Skeletal muscle cell (primary cell): ENCODE results near the gene ITIH6.
A peak's percentile ranks its signal among the peaks of the same experiment; 100 is the strongest.
"Not testable (repeated sequence)": the region's sequence is repeated elsewhere in the genome, so short reads cannot be mapped to it uniquely, and the experiment has no call there.

Experiments
- DNase-seq: peaks from one replicate; pipeline ENCODE4 v3.0.0-alpha.2; 2010; ENCODE audit warnings: low read depth
- H3K4me3 ChIP-seq: 2 replicates; pipeline ENCODE4 v1.5.1; 2011; ENCODE audit warnings: low read depth, mild to moderate bottlenecking, control low read depth, low read length, moderate library complexity

The ITIH6 gene

DNA sequence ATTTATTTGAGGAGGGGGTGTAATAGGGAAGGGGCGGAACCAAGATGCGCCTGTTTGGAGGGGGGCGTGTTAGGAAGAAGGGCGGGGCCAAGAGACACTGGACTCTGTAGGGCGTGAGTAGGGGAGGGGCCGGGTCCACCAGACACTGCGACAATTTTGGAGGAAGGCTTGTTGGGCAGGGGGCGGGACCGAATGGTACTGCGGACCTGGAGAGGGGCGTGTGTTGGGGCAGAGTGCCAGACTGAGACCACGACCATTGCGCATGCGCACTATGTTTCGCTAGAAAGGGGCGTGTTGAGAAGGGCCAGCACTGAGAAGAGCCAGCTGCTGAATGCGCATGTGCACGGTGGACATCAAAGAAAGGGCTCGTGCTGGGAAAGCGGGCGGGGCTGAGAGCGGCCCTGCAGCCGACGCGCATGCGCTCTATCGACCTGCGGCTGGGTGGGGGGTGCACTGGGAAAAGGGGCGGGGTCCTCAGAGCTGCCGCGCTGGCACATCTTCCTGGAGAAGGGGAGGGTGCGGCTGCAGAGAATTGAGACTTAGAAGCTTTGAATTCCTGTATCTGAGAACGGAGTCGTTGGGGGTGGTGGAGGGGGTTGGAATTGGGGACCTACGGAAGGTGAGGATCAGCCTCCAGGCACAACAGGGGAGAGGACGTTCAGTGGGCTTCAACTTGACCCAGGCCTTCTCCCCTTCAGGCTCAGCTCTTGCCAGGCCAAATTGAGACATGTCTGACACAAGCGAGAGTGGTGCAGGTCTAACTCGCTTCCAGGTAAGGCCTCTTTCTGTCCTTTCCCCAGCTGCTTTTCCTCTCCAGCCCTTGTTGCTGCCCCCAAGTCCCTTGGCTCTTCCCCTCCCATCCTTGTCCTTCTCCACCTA, 10.8 kb upstream of the ITIH6 start:
- peak overlapping the region; percentile 74 for H3K4me3 ChIP-seq

DNA sequence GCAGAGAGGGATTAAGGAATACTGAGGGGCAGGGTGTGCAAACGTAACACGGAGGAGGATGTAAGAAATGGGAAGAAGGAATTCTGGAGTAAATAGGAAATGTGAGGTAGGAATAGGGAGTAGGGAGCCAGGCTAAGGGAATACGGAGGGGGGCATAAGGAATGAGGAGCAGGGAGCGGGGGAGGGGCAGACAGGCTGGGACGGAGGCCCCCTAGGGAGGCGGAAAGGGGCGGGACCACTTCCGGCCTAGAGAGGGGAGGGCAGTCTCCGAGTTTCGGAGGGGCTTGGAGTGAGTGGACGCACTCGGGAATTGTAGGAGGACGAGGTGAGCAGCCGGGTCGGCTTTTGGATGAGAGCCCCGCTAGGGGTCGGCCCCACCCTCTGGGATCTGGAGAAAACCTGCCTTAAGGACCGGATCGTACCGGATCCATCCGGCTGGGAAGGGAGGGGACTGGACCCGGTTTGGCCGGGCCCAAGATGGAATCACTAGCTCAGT, 10.1 kb upstream of the ITIH6 start:
- no peak for DNase-seq
- H3K4me3 ChIP-seq = peak overlapping the region; percentile 74

More for the DNA sequence above, 10.8 kb upstream of the ITIH6 start:
- peak; percentile 90 for DNase-seq

DNA sequence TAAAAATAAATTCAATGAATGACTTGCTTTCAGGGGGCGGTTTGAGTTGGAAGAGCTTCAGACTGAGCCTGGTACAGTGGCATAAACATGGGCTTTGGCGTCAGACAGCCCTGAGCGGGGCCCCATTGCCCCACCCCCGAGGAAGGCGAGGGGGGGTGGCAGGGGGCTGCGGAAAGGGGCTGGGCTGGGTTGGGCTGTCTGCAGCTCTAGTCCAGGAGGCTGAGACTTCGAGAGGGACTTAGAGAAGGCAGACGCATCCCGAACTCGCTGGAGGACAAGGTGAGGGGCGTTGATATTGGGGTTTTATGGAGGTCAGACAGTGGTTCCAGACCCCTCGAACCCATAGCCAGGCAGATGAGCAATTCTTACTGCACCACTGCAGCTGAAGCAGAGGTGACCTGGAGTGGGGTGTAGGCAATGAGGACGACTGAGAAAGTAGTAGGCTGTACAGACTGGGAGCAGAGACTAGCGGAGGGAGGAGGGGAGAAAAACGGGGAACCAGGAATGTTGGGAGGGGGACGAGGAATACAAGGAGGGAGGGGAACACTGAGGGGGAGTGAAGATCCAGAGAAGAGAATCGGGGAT, 9.6 kb upstream of the ITIH6 start, which contains the start of gene MAGED2:
TSS of gene MAGED2 (plus strand) at position 222 of the 585 bp plus-strand sequence. CDS start 1,587 bp downstream, outside the sequence.
- peak within 1 kb of the TSS; percentile 74 for H3K4me3 ChIP-seq
- no peak for DNase-seq

DNA sequence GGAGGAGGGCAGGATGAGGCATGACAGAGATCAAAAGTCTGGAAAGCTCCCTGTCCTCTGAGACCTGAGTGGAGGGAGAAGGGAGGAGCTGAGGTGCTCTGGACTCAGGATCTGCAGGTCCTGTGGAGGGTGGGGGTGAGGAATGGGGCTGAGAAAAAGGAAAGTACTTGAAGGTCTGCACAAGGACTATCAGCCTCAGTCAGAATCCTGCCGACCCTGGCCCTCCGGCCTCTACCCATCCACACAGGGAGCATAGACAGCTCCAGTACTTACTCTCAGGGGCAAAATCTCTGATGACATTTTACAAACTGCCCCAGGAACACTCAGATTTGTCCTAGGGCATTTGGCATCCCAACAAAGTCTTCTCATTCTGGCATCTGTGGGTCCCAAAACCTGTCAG, 991 bp upstream of the ITIH6 start:
- no peak overlapping the region for H3K4me3 ChIP-seq
- DNase-seq = no peak

DNA sequence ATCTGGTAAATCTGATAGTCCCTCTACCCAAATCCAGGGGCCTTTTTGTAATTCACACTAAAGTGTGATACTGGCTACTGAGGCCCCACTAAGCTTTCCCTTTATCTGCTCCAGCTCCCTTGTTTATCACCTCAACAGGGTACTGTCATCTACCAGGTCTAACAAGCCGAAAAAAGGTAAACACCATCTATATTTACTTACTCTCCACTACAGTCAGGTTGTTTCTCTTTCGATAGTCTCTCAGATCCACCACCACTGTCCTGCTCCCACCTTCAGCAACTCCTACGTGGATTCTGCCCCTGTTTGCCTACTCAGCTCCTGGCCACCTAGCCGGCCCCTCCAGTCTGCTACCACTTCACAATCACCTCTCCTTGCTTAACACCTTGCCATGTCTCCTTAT, 3.3 kb downstream of the ITIH6 start:
- DNase-seq = no peak
- no peak overlapping the region for H3K4me3 ChIP-seq

DNA sequence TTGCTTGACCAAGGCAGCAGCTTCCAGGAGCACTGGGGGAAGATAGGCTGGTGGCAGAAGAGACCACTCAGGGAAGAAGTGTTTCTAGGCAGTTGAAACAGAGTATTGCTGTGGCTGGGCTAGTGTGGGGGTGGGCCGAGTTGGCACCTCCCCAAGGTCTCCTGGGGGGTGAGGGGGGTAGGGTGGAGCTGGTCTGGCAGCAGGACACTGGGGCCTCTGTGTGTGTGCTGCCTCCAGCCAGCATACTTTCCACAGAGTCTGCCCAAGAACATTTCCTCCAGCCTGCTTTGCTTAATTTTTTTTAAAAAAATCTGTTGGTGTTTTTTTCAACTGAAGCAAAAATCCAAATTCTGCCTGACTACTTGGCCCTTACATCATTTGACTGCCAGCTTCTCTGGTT, 4.0 kb downstream of the ITIH6 start:
- DNase-seq = no peak
- H3K4me3 ChIP-seq = no peak overlapping the region

DNA sequence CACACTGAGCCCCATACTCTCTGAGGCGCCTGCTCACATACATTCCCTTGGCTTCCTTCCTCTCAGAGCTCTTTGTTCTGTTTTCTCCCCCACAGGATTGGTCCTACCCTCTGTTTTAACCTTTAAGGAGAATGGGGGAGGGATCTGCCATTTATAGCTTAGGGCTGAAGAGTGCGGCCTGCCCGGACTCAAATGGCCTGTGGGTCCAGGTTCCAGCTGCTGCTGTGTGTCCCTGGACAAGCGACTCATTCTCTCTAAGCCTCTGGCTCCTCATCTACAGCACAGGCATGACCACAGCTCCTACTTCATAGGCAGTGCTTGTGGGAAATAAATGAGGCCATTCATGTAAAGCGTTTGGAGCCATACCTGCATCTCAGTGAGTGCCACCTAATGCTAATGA, 8.7 kb downstream of the ITIH6 start:
- not testable (repeated sequence) for DNase-seq, H3K4me3 ChIP-seq

DNA sequence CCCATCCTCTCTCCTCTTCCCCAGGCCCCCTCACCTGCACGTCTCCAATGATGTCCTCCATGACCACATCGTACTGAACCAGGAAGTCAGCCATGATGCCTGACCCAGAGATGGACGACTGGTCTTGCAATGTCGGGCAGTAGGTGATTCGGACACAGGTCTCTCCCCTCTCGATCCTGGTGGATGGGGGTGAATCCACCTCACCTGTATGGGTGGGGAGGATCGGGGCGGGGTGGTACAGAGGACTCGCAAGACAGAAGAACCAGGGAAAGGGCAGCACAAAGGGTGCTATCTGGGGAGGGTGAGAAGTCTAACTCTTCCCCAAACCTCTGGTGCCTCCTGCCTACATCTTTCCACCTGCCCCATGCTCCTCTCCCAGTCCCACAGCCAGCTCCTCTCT, 9.6 kb downstream of the ITIH6 start:
- no peak for DNase-seq
- H3K4me3 ChIP-seq = no peak overlapping the region

DNA sequence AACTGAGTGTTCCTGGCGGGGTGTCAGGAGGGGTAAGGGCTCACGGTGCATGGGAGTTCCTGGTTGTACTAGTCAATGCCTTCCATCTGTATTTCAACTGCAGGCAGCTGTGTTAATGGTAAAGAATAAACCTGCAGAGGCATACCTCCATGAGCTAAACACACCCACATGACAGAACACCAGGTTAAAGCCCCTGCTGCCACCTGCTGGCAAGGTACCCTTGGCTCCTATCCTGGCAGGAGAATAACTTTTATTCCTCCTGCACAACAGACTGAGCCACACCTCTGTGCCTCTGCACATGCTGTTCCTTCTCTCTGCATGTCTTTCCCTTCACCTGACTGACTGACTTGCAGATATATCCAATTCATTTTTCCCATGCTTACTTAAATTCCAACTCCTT, 11.1 kb downstream of the ITIH6 start:
- DNase-seq = no peak

DNA sequence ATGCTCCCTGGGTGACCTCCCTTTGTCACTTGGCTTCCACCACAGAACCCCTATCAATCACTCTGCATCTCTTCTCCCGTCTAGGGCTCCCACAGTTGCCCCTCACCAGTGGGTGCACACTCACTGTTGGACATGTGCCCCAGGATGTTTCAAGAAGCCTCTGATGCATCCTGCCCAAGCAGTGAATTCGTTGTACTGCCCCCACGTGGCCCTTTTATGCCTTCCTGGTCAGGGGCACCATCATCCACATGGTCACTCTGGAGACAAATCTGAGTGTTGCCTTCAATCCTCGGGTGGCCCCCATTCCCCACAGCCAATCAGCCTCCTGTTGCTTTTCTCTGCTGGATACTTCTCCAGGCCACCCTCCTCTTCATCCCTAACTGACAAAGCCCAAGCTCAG, 12.2 kb downstream of the ITIH6 start:
- no peak overlapping the region for H3K4me3 ChIP-seq
- no peak for DNase-seq

More for the DNA sequence above, 11.1 kb downstream of the ITIH6 start:
- H3K4me3 ChIP-seq = no peak overlapping the region

DNA sequence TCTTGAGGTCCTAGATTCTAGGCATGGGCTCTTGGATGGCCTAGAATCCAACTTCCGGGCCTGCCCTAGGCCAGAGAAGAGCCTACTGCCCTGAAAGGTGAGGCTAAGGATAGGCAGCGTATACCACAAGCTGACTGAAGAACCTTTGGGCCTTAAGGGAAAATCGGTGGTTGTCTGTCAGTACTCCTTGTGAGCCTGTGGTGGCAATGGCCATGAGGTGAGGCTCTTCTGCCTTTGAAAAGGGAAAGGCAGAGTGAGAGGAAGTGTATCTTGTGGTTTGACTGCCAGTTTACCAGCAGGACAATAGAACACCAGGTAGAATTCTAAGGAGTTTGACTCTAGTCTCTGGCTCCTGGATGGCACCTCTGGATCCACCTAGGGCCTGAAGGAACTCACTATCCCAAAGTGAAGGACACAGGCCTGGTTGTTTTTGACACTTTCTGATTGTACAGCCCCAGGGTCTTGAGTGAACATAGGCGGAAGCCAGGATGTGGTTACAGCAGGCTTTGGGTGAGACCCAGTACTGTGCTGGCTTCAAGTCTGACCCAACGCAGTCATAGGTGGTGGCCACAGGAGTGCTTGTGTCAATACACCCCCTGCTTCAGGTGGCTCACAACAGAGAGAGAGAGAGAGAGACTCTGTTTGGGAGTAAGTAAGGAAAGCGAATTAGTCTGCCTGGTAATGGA, 20.9 kb downstream of the ITIH6 start:
- no peak overlapping the region for H3K4me3 ChIP-seq
- DNase-seq = no peak

DNA sequence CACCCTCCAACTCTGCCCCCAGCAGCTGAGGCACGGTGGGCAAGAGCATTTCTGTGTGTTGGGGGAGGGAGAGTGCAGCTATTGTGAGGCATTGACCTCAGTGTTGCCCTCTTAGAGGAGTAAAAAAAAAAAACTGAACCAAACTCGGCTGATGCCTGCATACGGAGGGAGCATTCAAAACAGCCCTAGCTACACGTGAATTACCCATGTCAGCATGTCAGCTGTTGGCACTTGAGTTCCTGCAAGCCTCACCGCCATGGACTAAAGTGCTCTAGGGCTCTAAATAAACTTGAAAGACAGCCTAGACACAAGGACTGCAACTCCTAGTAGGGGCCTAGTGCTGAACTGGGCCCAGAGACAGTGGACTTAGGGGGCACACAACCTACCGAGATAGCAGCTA, 22.0 kb downstream of the ITIH6 start:
- H3K4me3 ChIP-seq = no peak overlapping the region
- DNase-seq = no peak

DNA sequence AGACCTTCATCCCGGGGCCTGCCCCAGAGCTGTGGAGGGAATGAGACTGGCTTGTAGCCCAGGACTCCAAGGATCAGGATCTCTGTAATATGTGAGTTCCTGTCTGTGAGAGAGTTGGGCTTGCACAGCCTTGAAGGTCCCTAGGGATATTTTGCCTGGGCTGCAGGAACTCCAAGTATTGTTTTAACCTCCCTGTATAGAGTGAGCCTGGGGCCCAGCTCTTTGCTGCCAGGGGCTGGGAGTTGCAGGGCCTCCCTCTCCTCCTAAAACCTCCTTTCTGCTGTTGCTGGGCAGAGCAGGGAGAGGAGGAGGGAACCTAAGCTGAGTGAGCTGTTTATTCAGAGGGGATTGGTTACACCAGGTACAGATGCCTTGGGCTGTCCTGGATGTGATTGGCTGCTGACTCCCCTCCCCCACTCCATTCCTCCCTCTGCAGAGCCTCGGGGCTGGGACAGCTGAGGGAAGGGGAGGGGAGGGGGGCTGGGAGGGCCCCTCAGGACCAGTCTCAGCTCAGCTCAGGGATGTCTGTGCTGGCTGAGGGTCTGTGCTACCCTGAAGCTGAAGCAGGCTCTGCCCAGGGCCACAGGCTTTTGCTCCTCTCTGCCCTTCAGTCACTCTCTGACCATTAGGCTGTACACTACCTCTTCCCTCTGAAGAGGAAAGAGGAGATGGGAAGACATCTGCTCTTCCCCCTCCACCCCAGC, 23.5 kb downstream of the ITIH6 start:
- not testable (repeated sequence) for H3K4me3 ChIP-seq
- DNase-seq = peak; percentile 84

DNA sequence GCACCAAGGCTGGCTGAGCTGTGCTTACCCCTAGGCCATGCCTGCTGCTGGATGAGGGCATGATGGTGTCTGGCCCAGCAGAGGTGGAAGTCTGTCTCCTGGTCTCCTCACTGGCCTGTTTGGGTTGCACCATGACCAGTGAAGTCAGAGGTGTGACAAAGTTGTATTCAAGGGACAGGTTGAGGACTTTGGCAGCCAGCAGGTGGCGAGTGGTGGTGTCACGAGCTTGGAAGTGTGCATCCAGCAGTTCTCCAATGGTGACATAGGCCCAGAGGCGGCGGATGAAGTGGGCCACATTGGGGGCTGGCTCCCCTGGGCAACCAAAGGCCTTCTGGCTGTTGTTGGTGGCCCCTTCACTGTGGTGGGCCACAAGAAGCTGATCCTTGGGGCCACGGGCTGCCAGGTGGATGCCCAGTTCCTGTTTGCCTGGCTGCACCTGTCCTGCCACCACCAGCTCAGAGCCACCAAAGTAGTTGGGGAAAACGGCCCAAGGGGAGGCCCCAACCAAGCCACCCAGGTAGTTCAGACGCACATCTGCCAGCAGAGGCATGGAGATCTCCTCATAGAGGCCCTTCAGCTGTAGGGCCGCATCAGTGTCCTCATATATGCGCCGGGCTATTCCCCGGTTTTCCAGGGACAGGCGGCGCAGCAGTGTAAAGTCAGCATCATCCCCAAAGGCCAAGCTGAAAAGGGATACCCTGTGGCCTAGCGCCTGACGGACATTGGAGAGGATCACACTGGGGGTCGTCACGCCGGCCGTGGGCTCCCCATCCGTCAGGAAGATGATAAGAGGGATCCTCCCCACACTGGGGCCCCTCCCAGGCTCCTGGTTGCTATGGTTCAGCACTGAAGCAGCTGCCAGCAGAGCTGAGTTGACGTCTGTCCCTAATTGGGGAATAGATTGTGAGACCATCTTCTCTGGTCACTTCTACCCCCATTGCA, 39.7 kb downstream of the ITIH6 start:
- no peak overlapping the region for H3K4me3 ChIP-seq
- DNase-seq = no peak

DNA sequence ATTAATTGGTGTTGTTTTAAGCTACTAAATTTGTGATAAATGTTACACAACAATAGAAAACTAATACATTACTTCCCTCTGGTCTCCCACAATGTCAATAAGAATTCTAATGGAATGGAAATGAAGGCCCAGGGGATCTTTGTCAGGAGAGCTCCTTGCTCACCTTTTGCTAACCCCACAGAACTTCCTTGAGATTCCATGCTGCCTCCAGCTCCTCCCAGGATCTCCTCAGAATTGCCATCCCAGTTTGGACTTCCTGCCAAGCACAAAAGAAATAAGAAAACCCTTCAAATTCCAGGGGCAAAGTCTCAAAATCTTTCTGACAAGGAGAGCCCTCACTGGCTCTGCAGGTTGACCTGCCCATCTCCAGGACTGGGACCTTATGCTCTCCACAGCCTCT, 43.2 kb downstream of the ITIH6 start:
- DNase-seq = no peak
- no peak overlapping the region for H3K4me3 ChIP-seq

DNA sequence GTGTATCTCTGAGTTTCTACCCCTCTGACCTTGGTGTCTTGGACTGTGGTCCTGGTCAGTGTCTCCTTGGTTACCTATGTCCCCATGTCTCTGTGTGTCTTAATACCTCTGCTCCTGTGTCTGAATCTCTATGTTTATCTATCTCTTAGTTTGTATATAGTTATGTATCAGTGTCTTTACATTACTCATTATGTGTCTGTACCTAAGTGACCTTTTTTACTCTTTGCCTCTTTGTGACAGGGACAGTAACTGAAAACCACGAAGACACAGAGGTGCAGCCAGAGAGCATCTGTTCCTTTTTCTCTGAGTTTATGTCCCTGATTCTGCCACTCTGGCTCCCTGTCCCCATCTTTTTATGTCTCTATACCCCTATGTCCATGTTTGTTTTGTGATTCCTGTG, 49.4 kb downstream of the ITIH6 start:
- no peak for DNase-seq
- no peak overlapping the region for H3K4me3 ChIP-seq

DNA sequence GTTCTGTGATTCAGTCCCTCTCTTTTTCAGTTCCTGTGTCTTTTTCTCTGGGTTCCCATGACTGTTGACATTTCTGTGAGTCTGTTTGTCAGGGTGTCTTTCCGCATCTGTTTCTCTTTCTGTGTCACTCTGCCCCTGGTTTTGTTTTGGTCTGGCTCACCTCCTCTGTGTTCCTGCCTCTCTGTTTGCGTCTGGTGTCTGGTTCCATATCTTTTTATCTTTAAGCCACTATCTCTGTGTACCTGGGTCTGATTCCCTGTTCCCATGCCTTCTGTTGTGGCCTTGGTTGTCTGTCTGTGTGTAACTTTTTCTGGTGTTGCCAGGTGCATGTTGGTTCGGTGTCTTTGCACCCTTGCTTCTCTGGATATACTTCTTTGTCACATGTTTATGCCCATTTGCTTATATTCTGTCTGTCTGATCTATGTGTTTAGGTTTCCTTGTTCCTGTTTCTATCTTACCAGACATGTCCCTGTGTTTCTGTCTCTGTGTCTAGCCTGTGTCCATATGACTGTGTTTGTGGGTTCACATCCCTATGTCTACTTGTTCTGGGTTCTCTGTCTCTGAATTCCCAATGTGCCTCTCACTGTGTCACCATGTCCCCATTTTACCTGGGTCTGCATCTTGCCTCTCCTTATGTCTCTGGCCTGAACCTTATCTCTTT, 50.2 kb downstream of the ITIH6 start:
- DNase-seq = no peak
- H3K4me3 ChIP-seq = no peak overlapping the region

DNA sequence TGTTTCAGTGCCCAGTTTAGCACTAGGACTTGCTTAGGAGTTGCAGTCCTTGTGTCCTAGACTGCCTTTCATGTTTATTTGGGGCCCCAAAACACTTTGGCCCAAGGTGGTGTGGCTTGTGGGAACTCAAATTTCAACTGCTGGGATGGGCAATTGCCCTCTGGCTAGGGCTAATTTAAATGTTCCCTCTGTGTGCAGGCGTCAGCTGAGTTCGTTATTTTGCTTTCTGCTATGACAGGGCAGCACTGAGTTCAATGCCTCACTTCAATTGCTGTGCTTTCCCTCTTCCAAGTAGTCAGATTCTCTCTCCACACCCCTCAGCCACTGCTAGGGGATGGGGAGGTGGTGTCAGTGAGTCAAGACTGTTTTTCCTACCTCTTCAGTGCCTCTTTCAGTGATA, 51.1 kb downstream of the ITIH6 start:
- H3K4me3 ChIP-seq = no peak overlapping the region
- no peak for DNase-seq
